Measurements from ENCODE around the gene TTLL10.

- TF ChIP-seq EZH2 (IDR thresholded peaks at IDR 0.05; ENCODE audit: borderline replicate concordance, insufficient read depth, low read length, poor library complexity, severe bottlenecking) (no peak), CTCF (IDR thresholded peaks at IDR 0.05; ENCODE audit: poor library complexity, severe bottlenecking) (no peak), POLR2AphosphoS5 (IDR thresholded peaks at IDR 0.05) (no peak), EP300 (conservative IDR thresholded peaks at IDR 0.05; ENCODE audit: poor library complexity, severe bottlenecking) (no peak), TAF1 (IDR thresholded peaks at IDR 0.05; ENCODE audit: low read depth) (no peak), REST (IDR thresholded peaks at IDR 0.05; ENCODE audit: borderline replicate concordance) (no peak), SMC3 (conservative IDR thresholded peaks at IDR 0.05; ENCODE audit: poor library complexity) (no peak), RAD21 (conservative IDR thresholded peaks at IDR 0.05) (no peak), MXI1 (conservative IDR thresholded peaks at IDR 0.05; ENCODE audit: poor library complexity, severe bottlenecking) (no peak)
These were observed 48.7 kb upstream of the TTLL10 start for GRCh38 chr1:1124786-1125642.
